Measurements from ENCODE around the gene ADAMTS2. TPM values are rescaled to one million over a fixed set of nuclear protein-coding genes. Genes with fewer than 3 reads are reported as not detected.

The ADAMTS2 gene
- total RNA-seq, 1 experiment from 2014 or later, result 3.9 TPM

DNA sequence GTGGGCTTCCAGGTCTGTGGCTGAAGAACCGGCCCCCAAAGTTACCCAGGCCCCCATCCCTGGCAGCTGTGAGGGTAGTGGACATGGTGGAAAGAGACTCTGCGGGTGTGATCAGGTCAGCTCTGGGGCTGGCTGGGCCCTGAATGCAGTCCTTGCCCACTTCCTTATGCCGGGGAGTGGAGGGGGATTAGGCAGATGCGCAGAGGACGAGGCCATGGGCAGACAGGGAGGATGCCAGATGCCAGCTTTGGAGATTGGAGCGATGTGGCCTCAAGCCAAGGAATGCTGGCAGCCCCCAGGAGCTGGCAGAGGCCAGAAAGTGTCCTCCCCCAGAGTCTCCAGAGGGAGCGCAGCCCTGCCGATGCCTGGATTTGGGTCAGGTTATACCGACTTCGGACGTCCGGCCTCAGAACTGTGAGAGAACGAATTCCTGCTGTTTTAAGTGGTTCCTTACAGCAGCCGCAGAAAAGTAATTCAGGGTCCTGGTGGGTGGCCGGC is 69.8 kb downstream of the ADAMTS2 start (continued):
- TF ChIP-seq, protein P1, sequence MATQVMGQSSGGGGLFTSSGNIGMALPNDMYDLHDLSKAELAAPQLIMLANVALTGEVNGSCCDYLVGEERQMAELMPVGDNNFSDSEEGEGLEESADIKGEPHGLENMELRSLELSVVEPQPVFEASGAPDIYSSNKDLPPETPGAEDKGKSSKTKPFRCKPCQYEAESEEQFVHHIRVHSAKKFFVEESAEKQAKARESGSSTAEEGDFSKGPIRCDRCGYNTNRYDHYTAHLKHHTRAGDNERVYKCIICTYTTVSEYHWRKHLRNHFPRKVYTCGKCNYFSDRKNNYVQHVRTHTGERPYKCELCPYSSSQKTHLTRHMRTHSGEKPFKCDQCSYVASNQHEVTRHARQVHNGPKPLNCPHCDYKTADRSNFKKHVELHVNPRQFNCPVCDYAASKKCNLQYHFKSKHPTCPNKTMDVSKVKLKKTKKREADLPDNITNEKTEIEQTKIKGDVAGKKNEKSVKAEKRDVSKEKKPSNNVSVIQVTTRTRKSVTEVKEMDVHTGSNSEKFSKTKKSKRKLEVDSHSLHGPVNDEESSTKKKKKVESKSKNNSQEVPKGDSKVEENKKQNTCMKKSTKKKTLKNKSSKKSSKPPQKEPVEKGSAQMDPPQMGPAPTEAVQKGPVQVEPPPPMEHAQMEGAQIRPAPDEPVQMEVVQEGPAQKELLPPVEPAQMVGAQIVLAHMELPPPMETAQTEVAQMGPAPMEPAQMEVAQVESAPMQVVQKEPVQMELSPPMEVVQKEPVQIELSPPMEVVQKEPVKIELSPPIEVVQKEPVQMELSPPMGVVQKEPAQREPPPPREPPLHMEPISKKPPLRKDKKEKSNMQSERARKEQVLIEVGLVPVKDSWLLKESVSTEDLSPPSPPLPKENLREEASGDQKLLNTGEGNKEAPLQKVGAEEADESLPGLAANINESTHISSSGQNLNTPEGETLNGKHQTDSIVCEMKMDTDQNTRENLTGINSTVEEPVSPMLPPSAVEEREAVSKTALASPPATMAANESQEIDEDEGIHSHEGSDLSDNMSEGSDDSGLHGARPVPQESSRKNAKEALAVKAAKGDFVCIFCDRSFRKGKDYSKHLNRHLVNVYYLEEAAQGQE (IDR thresholded peaks at IDR 0.05; ENCODE audit: low read depth), result no peak
- TF ChIP-seq CBX3 (IDR thresholded peaks at IDR 0.05; ENCODE audit: low read depth), result no peak

DNA sequence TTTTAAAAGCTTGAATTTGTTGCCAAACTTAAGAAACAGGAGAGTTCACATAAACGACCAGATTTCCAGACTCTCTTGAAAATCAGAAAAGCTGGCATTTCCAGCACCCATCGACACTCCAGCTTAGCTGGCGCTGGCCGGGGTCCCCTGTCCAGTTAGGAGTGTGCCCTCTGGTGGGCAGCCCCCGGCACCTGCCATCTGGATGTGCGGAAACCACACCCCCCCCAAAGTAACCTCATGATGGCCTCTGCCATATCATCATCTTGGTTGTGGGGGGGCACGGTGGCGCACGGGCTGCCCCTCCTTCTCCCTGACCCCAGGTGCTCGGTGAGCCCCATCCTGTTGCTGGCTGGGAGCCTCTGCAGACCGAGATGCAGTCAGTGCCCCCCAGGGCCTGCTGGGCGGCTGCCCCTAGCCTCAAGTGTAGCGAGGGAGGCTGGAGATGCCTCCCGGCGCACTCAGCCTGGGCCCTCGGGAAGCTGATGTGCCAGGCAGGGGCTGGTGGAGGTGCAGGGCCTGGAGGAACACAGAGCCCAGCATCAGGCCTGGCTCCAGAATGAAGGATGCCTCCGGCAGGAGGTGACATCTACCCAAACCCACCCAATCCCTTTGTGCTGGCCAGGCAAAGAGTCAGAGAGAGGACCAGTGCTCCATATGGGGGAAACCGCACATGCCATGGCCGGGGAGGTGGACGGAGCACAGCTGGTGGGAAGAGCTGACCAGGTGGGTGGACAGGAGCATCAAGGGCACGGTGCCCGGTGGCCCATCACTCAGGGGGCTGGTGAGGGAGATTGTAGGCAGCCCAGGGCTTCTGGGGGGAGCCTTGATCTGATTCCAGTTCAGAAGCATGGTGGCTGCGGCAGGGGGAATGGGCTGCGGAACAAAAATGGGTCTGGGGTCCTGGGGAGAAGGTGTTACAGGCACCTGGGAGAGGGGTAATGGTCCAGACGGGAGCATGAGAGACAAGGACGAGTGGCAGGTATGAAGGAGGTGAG is 70.6 kb downstream of the ADAMTS2 start:
- POLR2A ChIA-PET, result no interaction called here
- TF ChIP-seq CEBPB (IDR thresholded peaks at IDR 0.05; ENCODE audit: low read depth) (no peak), ZFX (IDR thresholded peaks at IDR 0.05) (no peak), EGR1 (IDR thresholded peaks at IDR 0.05; ENCODE audit: low read depth) (no peak), EZH2phosphoT487 (IDR thresholded peaks at IDR 0.05; ENCODE audit: borderline replicate concordance) (no peak), FOSL1 (IDR thresholded peaks at IDR 0.05; ENCODE audit: low read depth) (no peak), SP1 (IDR thresholded peaks at IDR 0.05; ENCODE audit: low read depth) (no peak), YY1 (IDR thresholded peaks at IDR 0.05; ENCODE audit: extremely low read depth, insufficient replicate concordance, low read depth, low read length) (no peak), TCF7L2 (IDR thresholded peaks at IDR 0.05; ENCODE audit: borderline replicate concordance, extremely low read depth, insufficient read depth, insufficient read length) (no peak), RAD21 (IDR thresholded peaks at IDR 0.05; ENCODE audit: low read depth) (peak; percentile 24; the same call in 1 of the 2 replicates), POLR2AphosphoS5 (IDR thresholded peaks at IDR 0.05; ENCODE audit: low read depth, low read length) (no peak), JUND (IDR thresholded peaks at IDR 0.05) (no peak), POLR2A (IDR thresholded peaks at IDR 0.05; ENCODE audit: borderline replicate concordance, extremely low read depth, insufficient read depth, insufficient read length) (no peak)
- TF ChIP-seq, protein P2, sequence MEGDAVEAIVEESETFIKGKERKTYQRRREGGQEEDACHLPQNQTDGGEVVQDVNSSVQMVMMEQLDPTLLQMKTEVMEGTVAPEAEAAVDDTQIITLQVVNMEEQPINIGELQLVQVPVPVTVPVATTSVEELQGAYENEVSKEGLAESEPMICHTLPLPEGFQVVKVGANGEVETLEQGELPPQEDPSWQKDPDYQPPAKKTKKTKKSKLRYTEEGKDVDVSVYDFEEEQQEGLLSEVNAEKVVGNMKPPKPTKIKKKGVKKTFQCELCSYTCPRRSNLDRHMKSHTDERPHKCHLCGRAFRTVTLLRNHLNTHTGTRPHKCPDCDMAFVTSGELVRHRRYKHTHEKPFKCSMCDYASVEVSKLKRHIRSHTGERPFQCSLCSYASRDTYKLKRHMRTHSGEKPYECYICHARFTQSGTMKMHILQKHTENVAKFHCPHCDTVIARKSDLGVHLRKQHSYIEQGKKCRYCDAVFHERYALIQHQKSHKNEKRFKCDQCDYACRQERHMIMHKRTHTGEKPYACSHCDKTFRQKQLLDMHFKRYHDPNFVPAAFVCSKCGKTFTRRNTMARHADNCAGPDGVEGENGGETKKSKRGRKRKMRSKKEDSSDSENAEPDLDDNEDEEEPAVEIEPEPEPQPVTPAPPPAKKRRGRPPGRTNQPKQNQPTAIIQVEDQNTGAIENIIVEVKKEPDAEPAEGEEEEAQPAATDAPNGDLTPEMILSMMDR (IDR thresholded peaks at IDR 0.05 in 2 of 3, conservative IDR thresholded peaks at IDR 0.05 in 1 of 3; ENCODE audit: borderline replicate concordance in 1 of 3, insufficient read depth in 1 of 3, low read depth in 2 of 3, low read length in 2 of 3), result peak; percentile 20 to 39 (median 38); a peak in 5 of 6 replicates
- TF ChIP-seq, protein P3, sequence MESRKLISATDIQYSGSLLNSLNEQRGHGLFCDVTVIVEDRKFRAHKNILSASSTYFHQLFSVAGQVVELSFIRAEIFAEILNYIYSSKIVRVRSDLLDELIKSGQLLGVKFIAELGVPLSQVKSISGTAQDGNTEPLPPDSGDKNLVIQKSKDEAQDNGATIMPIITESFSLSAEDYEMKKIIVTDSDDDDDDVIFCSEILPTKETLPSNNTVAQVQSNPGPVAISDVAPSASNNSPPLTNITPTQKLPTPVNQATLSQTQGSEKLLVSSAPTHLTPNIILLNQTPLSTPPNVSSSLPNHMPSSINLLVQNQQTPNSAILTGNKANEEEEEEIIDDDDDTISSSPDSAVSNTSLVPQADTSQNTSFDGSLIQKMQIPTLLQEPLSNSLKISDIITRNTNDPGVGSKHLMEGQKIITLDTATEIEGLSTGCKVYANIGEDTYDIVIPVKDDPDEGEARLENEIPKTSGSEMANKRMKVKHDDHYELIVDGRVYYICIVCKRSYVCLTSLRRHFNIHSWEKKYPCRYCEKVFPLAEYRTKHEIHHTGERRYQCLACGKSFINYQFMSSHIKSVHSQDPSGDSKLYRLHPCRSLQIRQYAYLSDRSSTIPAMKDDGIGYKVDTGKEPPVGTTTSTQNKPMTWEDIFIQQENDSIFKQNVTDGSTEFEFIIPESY (IDR thresholded peaks at IDR 0.05; ENCODE audit: extremely low read depth, insufficient replicate concordance, low read length), result no peak

More for the DNA sequence above, 70.6 kb downstream of the ADAMTS2 start:
- BruUV-seq (replicated peaks), result no TSS peak
- Histone ChIP-seq H3K4me1 (ENCODE audit: control insufficient read depth in 1 of 2, insufficient read depth in 2 of 2, low read length in 2 of 2) (peaks cover 0 to 13% of the 10 kb centered on the region in 2 experiments; a peak in 2 of 4 replicates), H2AFZ (ENCODE audit: low read depth, low read length, poor library complexity, severe bottlenecking) (no peak overlapping the region), H3K9me3 (ENCODE audit: control insufficient read depth in 1 of 2, insufficient read depth in 1 of 2, low read depth in 1 of 2, low read length in 2 of 2) (no peaks in the 10 kb centered on the region), H3K36me3 (ENCODE audit: control insufficient read depth in 1 of 2, insufficient read depth in 2 of 2, low read length in 2 of 2) (no peaks in the 10 kb centered on the region), H3K27me3 (ENCODE audit: insufficient read depth, low read length) (no peaks in the 10 kb centered on the region), H4K20me1 (ENCODE audit: insufficient read depth) (no peaks in the 10 kb centered on the region), H3K27ac (ENCODE audit: low read depth, low read length) (no peak overlapping the region), H3K79me2 (ENCODE audit: insufficient read depth, low read length) (no peaks in the 10 kb centered on the region), H3K4me2 (ENCODE audit: low read length) (no peak overlapping the region), H3K9me2 (ENCODE audit: insufficient read depth) (no peaks in the 10 kb centered on the region), H3K4me3 (replicated peaks in 1 of 2; ENCODE audit: low read depth in 1 of 2, low read length in 2 of 2) (no peak overlapping the region), H3K9ac (ENCODE audit: low read length) (no peak overlapping the region)
- intact Hi-C loops (cut with micrococcal nuclease), result no loop called here
- peak; percentile 46; the same call in 1 of the 2 replicates for ATAC-seq
- CTCF ChIA-PET, result no interaction called here
- DNase-seq (ENCODE audit: low read depth, low spot score), result no peak
- RAD21 ChIA-PET (ENCODE audit: low non-redundant PET in 1 of 2, low total read pairs in 2 of 2, uncharacterized antibody in 2 of 2, unreplicated experiment in 2 of 2), result no interaction called here

Measured in HCT116 (cell line).